Measurements from ENCODE around the gene MYO10. TPM values are rescaled to one million over a fixed set of nuclear protein-coding genes. Genes with fewer than 3 reads are reported as not detected.

MYO10 gene
- total and polyA plus RNA-seq, 2 experiments from 2014 or later, result 33.7 to 52.4 TPM

DNA sequence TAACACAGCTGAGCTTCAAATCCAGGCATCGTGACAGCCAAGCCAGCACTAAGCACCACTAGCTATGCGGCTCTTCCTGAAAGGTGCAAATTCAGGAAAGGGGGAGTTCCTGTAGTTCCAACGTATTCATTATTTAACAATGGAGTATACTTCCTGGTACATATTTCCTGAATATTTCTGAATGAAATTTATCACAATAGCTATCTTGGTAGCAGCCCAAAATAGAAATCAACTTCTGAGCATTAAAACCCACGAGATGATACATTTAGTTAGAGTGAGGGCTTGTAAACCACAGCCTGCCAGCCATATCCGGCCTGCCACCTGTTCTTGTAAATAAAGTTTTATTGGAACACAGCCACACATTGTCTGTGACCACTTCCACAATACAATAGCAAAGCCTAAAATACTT lies 209.5 kb downstream of the MYO10 start:
- Histone ChIP-seq H3K36me3 (replicated peaks; ENCODE audit: insufficient read depth, low read depth) (no peaks in the 10 kb centered on the region), H3K27me3 (no peaks in the 10 kb centered on the region), H3K27ac (no peak overlapping the region), H3K4me3 (no peak overlapping the region), H3K4me2 (no peak overlapping the region), H3K4me1 (ENCODE audit: insufficient read depth) (peaks cover 10% of the 10 kb centered on the region), H3K79me2 (peaks cover 82% of the 10 kb centered on the region), H4K20me1 (ENCODE audit: insufficient read depth, poor library complexity, severe bottlenecking) (no peaks in the 10 kb centered on the region), H3K9me2 (replicated peaks; ENCODE audit: insufficient read depth) (no peaks in the 10 kb centered on the region), H2AFZ (no peak overlapping the region), H3K9me3 (ENCODE audit: low read depth) (no peaks in the 10 kb centered on the region)
- TF ChIP-seq, protein P1, sequence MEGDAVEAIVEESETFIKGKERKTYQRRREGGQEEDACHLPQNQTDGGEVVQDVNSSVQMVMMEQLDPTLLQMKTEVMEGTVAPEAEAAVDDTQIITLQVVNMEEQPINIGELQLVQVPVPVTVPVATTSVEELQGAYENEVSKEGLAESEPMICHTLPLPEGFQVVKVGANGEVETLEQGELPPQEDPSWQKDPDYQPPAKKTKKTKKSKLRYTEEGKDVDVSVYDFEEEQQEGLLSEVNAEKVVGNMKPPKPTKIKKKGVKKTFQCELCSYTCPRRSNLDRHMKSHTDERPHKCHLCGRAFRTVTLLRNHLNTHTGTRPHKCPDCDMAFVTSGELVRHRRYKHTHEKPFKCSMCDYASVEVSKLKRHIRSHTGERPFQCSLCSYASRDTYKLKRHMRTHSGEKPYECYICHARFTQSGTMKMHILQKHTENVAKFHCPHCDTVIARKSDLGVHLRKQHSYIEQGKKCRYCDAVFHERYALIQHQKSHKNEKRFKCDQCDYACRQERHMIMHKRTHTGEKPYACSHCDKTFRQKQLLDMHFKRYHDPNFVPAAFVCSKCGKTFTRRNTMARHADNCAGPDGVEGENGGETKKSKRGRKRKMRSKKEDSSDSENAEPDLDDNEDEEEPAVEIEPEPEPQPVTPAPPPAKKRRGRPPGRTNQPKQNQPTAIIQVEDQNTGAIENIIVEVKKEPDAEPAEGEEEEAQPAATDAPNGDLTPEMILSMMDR (IDR thresholded peaks at IDR 0.05; ENCODE audit: poor library complexity), result no peak
- no peak for TF ChIP-seq EZH2 (IDR thresholded peaks at IDR 0.05; ENCODE audit: borderline replicate concordance)
- no peak for TF ChIP-seq EZH2phosphoT487 (IDR thresholded peaks at IDR 0.05; ENCODE audit: low read depth, severe bottlenecking, unreplicated experiment)
- WGBS (ENCODE audit: low lambda C conversion rate, missing lambda C conversion rate), result 89% methylated on average over 5 of the region's 5 CpGs
- DNase-seq (ENCODE audit: low spot score), result no peak

DNA sequence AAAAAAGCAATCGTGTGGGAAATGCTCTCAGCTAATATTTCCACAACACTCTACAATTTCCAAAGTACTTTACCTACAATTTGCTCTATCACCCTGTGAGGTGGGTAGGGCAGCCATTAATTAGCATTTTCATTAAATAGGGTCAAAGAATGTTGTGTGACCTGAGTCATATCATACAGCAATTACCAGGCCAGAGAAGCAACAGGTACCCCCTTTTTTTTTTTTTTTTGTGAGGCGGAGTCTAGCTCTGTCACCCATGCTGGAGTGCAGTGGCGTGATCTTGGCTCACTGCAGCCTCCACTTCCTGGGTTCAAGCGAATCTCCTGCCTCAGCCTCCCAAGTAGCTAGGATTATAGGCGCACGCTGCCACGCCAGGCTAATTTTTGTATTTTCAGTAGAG lies 210.5 kb downstream of the MYO10 start:
- no peaks in the 10 kb centered on the region for H3K9me3 ChIP-seq (ENCODE audit: low read depth)
- 96% methylated on average over 7 of the region's 7 CpGs for WGBS (ENCODE audit: low lambda C conversion rate, missing lambda C conversion rate)
- H3K79me2 ChIP-seq, result peaks cover 73% of the 10 kb centered on the region
- H3K4me2 ChIP-seq, result no peak overlapping the region
- no peak for DNase-seq (ENCODE audit: low spot score)
- H2AFZ ChIP-seq, result no peak overlapping the region
- H3K36me3 ChIP-seq (replicated peaks; ENCODE audit: insufficient read depth, low read depth), result no peaks in the 10 kb centered on the region
- H3K27ac ChIP-seq, result no peak overlapping the region
- TF ChIP-seq EZH2phosphoT487 (IDR thresholded peaks at IDR 0.05; ENCODE audit: low read depth, severe bottlenecking, unreplicated experiment) (no peak), EZH2 (IDR thresholded peaks at IDR 0.05; ENCODE audit: borderline replicate concordance) (no peak)
- TF ChIP-seq, protein P1 (IDR thresholded peaks at IDR 0.05; ENCODE audit: poor library complexity), result no peak
- H3K4me3 ChIP-seq, result no peak overlapping the region
- H3K27me3 ChIP-seq, result no peaks in the 10 kb centered on the region
- H3K9me2 ChIP-seq (replicated peaks; ENCODE audit: insufficient read depth), result no peaks in the 10 kb centered on the region
- H3K4me1 ChIP-seq (ENCODE audit: insufficient read depth), result peaks cover 10% of the 10 kb centered on the region
- H4K20me1 ChIP-seq (ENCODE audit: insufficient read depth, poor library complexity, severe bottlenecking), result no peaks in the 10 kb centered on the region

DNA sequence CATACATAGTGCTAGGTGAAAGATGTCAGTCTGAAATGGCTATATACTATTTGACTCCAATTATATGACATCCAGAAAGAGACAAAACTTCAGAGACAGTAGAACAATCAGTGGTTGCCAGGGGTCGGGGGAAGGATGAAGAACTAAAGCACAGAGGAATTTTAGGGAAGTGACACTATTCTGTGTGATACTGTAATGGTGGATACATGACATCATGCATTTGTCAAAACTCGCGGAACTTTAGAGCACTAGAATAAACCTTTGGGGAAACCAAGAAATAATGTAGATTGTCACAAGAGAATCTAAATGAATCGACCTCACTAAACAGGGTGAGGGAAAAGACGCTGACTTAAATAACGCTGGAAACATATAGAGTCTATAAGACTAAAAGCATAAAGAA lies 212.3 kb downstream of the MYO10 start:
- H4K20me1 ChIP-seq (ENCODE audit: insufficient read depth, poor library complexity, severe bottlenecking), result no peaks in the 10 kb centered on the region
- H3K4me1 ChIP-seq (ENCODE audit: insufficient read depth), result peaks cover 10% of the 10 kb centered on the region
- H3K27ac ChIP-seq, result no peak overlapping the region
- DNase-seq (ENCODE audit: low spot score), result no peak
- no peaks in the 10 kb centered on the region for H3K36me3 ChIP-seq (replicated peaks; ENCODE audit: insufficient read depth, low read depth)
- H3K9me3 ChIP-seq (ENCODE audit: low read depth), result no peaks in the 10 kb centered on the region
- no peaks in the 10 kb centered on the region for H3K27me3 ChIP-seq
- H3K9me2 ChIP-seq (replicated peaks; ENCODE audit: insufficient read depth), result no peaks in the 10 kb centered on the region
- H3K4me3 ChIP-seq, result no peak overlapping the region
- no peak overlapping the region for H3K4me2 ChIP-seq
- no peak for TF ChIP-seq EZH2 (IDR thresholded peaks at IDR 0.05; ENCODE audit: borderline replicate concordance)
- no peak for TF ChIP-seq EZH2phosphoT487 (IDR thresholded peaks at IDR 0.05; ENCODE audit: low read depth, severe bottlenecking, unreplicated experiment)
- TF ChIP-seq, protein P1 (IDR thresholded peaks at IDR 0.05; ENCODE audit: poor library complexity), result no peak
- peaks cover 66% of the 10 kb centered on the region for H3K79me2 ChIP-seq
- H2AFZ ChIP-seq, result no peak overlapping the region
- 80% methylated on average over 6 of the region's 6 CpGs for whole genome bisulfite sequencing (ENCODE audit: low lambda C conversion rate, missing lambda C conversion rate)

DNA sequence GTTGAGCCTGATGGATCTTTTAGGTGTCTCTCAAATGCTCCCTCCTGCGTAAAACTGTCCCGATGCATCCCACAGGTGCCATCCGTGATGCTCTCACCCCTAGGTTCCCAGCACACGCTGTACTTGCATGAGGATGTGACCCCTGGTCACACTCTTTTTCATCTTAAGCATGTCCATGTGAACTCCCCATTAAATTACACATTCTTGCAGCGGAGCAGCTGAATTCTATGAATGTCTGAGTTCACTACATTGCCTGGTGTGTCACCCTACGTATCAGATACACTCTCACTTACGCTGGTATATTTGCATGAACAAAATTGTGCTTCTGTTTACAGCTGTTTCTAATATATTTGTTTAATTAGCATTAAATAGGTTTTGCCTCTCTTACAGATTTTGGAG lies 214.0 kb downstream of the MYO10 start:
- peak overlapping the region; percentile 58 for H3K4me2 ChIP-seq
- H3K36me3 ChIP-seq (replicated peaks; ENCODE audit: insufficient read depth, low read depth), result no peaks in the 10 kb centered on the region
- no peaks in the 10 kb centered on the region for H4K20me1 ChIP-seq (ENCODE audit: insufficient read depth, poor library complexity, severe bottlenecking)
- TF ChIP-seq EZH2phosphoT487 (IDR thresholded peaks at IDR 0.05; ENCODE audit: low read depth, severe bottlenecking, unreplicated experiment), result no peak
- TF ChIP-seq, protein P1 (IDR thresholded peaks at IDR 0.05; ENCODE audit: poor library complexity), result no peak
- no peak for TF ChIP-seq EZH2 (IDR thresholded peaks at IDR 0.05; ENCODE audit: borderline replicate concordance)
- peaks cover 4% of the 10 kb centered on the region for H3K4me1 ChIP-seq (ENCODE audit: insufficient read depth)
- H3K27me3 ChIP-seq, result no peaks in the 10 kb centered on the region
- peaks cover 52% of the 10 kb centered on the region for H3K79me2 ChIP-seq
- no peak overlapping the region for H2AFZ ChIP-seq
- peak overlapping the region; percentile 25 for H3K27ac ChIP-seq
- no peak for DNase-seq (ENCODE audit: low spot score)
- H3K9me2 ChIP-seq (replicated peaks; ENCODE audit: insufficient read depth), result no peaks in the 10 kb centered on the region
- H3K9me3 ChIP-seq (ENCODE audit: low read depth), result no peaks in the 10 kb centered on the region
- 81% methylated on average over 7 of the region's 7 CpGs for WGBS (ENCODE audit: low lambda C conversion rate, missing lambda C conversion rate)
- no peak overlapping the region for H3K4me3 ChIP-seq
